K562 (cell line): ENCODE measurements around the gene UNC45B. TPM values are rescaled to one million over a fixed set of nuclear protein-coding genes. Genes with fewer than 3 reads are reported as not detected.

Experiments used
- ATAC-seq: fragments of 200-7000 bp; cut with Tn5 transposase; 3 replicates; pipeline ENCODE4 v1.9.1; 2020; ENCODE audit warnings: moderate library complexity
- BruUV-seq: library from RNA; stranded (reverse); fragments of 400-500 nt; replicated peaks from 2 replicates; lab custom pipeline; 2021; lab: Mats Ljungman, UMichigan
- CTCF ChIA-PET: fragments of 300-600 bp; formaldehyde crosslinking; extraction: SDS; loops from one replicate; lab custom pipeline; 2021; ENCODE audit warnings: low intra/inter-chr PET ratio; lab: Yijun Ruan, JAX
- POLR2A ChIA-PET: fragments of 300-600, 350-650 bp; sonication (Branson Sonifier 250); formaldehyde crosslinking; extraction: SDS; loops from one replicate; lab custom pipeline; 2021; ENCODE audit warnings: antibody characterized with exemption, inconsistent platforms; lab: Yijun Ruan, JAX
- DNase-seq, 4 experiments: peaks; one replicate each; pipeline versions ENCODE4 v3.0.0 to v3.0.0-alpha.2; 2011 to 2018; ENCODE audit warnings: low spot score in 3 of 4, mixed read lengths in 3 of 4; ENCODE audit errors: extremely low read depth in 1 of 4
- FAIRE-seq: peaks from 2 replicates; lab custom pipeline; 2011; peaks lifted over from hg19 to GRCh38; lab: Jason Lieb, UNC
- H2AFZ ChIP-seq: 2 replicates; pipeline ENCODE4 v1.6.0; 2011; ENCODE audit warnings: low read depth, low read length, control low read depth, inconsistent platforms
- H3K27ac ChIP-seq: fragments of 200-600 bp; 3 replicates; pipeline ENCODE4 v1.8.0; 2011; ENCODE audit warnings: low read depth, mild to moderate bottlenecking, control low read depth, inconsistent platforms, low read length, moderate library complexity, mixed read lengths; ENCODE audit errors: extremely low read depth
- H3K27me3 ChIP-seq, 2 experiments: fragments of 300-600 bp in 1 of 2; 2 replicates in 1 of 2; 3 replicates in 1 of 2; pipeline versions ENCODE4 v1.6.0 to v1.8.0; 2011; ENCODE audit warnings: inconsistent platforms in 2 of 2, low read length in 2 of 2, mild to moderate bottlenecking in 1 of 2, mixed read lengths in 1 of 2, moderate library complexity in 1 of 2; ENCODE audit not compliant: control insufficient read depth in 2 of 2, insufficient read depth in 2 of 2
- H3K36me3 ChIP-seq: fragments of 300-600 bp; 3 replicates; pipeline ENCODE4 v1.8.0; 2011; ENCODE audit warnings: mild to moderate bottlenecking, low read length, inconsistent platforms; ENCODE audit not compliant: control insufficient read depth, insufficient read depth
- H3K4me1 ChIP-seq, 2 experiments: fragments of 200-600 bp in 1 of 2; replicated peaks in 1 of 2; 2 replicates in 1 of 2; 3 replicates in 1 of 2; pipeline versions ENCODE4 v1.5.1 to v1.8.0; 2011; ENCODE audit warnings: inconsistent platforms in 2 of 2, low read length in 2 of 2, mild to moderate bottlenecking in 1 of 2, mixed read lengths in 1 of 2, moderate library complexity in 1 of 2; ENCODE audit not compliant: control insufficient read depth in 2 of 2, insufficient read depth in 2 of 2
- H3K4me2 ChIP-seq: 2 replicates; pipeline ENCODE4 v1.6.1; 2011; ENCODE audit warnings: low read length, control low read depth, inconsistent platforms, mixed read lengths; ENCODE audit not compliant: insufficient read depth
- H3K4me3 ChIP-seq: fragments of 200-600 bp; sonication (generic), shearing (Covaris generic); 2 replicates; pipeline ENCODE4 v1.5.1; 2016; ENCODE audit warnings: control low read depth, inconsistent platforms
- H3K79me2 ChIP-seq: fragments of 200-600 bp; 3 replicates; pipeline ENCODE4 v1.8.0; 2011; ENCODE audit warnings: low read length, inconsistent platforms; ENCODE audit not compliant: control insufficient read depth, insufficient read depth
- H3K9ac ChIP-seq, 2 experiments: 2 replicates each; pipeline versions ENCODE4 v1.6.0 to v1.6.1; 2011; ENCODE audit warnings: low read depth in 2 of 2, low read length in 2 of 2, control low read depth in 1 of 2, inconsistent platforms in 1 of 2, mild to moderate bottlenecking in 1 of 2, mixed read lengths in 1 of 2; ENCODE audit not compliant: insufficient read depth in 1 of 2
- H3K9me1 ChIP-seq: one replicate; pipeline ENCODE4 v1.6.0; 2011; ENCODE audit warnings: inconsistent platforms, mild to moderate bottlenecking, low read length, moderate library complexity; ENCODE audit not compliant: control insufficient read depth, insufficient read depth
- H3K9me3 ChIP-seq: replicated peaks from 2 replicates; pipeline ENCODE4 v1.5.1; 2011; ENCODE audit warnings: low read depth, low read length, inconsistent platforms; ENCODE audit not compliant: control insufficient read depth, insufficient read depth
- H4K20me1 ChIP-seq: replicated peaks from 2 replicates; pipeline ENCODE4 v1.6.1; 2011; ENCODE audit warnings: low read length, inconsistent platforms, mixed read lengths; ENCODE audit not compliant: control insufficient read depth, insufficient read depth
- GABPB2 ChIP-seq: fragments of 250-450 bp; sonication (Bioruptor Pico); conservative IDR thresholded peaks from 2 replicates; pipeline ENCODE4 v1.5.1; 2021; ENCODE audit warnings: mild to moderate bottlenecking
- PHF21A ChIP-seq: fragments of 450-650 bp; IDR thresholded peaks from 2 replicates; pipeline ENCODE4 v1.6.1; 2017; ENCODE audit warnings: low read depth, borderline replicate concordance
- TEAD2 ChIP-seq: fragments of 450-650 bp; IDR thresholded peaks from 2 replicates; pipeline ENCODE4 v1.6.1; 2016; ENCODE audit warnings: missing genetic modification characterization, control low read depth, missing compliant biosample characterization
- ZNF253 ChIP-seq: fragments of 250-450 bp; sonication (Bioruptor Pico); conservative IDR thresholded peaks from 2 replicates; pipeline ENCODE4 v1.6.1; 2021; ENCODE audit warnings: mild to moderate bottlenecking
- ZNF324 ChIP-seq: fragments of 250-450 bp; sonication (Bioruptor Pico); IDR thresholded peaks from 2 replicates; pipeline ENCODE4 v1.4.0; 2020; ENCODE audit warnings: mild to moderate bottlenecking
- ZNF77 ChIP-seq: fragments of 250-450 bp; sonication (Bioruptor Pico); IDR thresholded peaks from 2 replicates; pipeline ENCODE4 v1.5.0; 2020
- WGBS: fragments of 100-300 bp; shearing (Covaris generic); methylation state at CpG from one replicate; pipeline ENCODE4 v1.1.6; 2016; ENCODE audit warnings: low coverage, mixed read lengths; ENCODE audit not compliant: insufficient coverage; ENCODE audit errors: missing lambda C conversion rate; 5-methylcytosine and 5-hydroxymethylcytosine counted together
- in situ Hi-C: fragments of 300-500 bp; cut with MboI; formaldehyde crosslinking; loops from 4 replicates; pipeline ENCODE4 v1.15.0; 2018; ENCODE audit warnings: inconsistent platforms, mixed read lengths
- intact Hi-C: fragments of 100-400 bp; cut with micrococcal nuclease; formaldehyde crosslinking; loops from 2 replicates; pipeline ENCODE4 v1.14.2; 2022
- polyA plus RNA-seq, 8 experiments: library from polyadenylated mRNA; depleted of rRNA in 4 of 8; stranded (reverse) in 5 of 8; unstranded in 3 of 8; fragments of >200 nt; fragmentation: Nextera tagmentation in 2 of 8; fragmentation: Illumina TruSeq in 1 of 8; extraction: Ambion mirVana in 2 of 8; extraction: Trizol in 1 of 8; gene quantifications; 2 replicates each; pipeline versions ENCODE4 v1.2.1 to v1.2.3, GENCODE V29; 2011 to 2014; ENCODE audit warnings: inconsistent platforms in 1 of 8, missing spikeins in 1 of 8
- total RNA-seq, 7 experiments: library from RNA; depleted of rRNA in 6 of 7; stranded (reverse); fragments of >200 nt in 6 of 7; fragmentation: Illumina TruSeq in 2 of 7; extraction: Trizol in 2 of 7; gene quantifications; 2 replicates each; pipeline versions ENCODE4 v1.2.1 to v1.2.3, GENCODE V29; 2011 to 2021; ENCODE audit warnings: low replicate concordance in 1 of 7
- TF ChIP-seq, protein P1 (sequence below): fragments of 200-800 bp; sonication (Bioruptor generic); IDR thresholded peaks from 2 replicates; pipeline ENCODE4 v1.6.1; 2017; ENCODE audit warnings: missing genetic modification characterization, missing compliant biosample characterization

Gene UNC45B
- total and polyA plus RNA-seq, 9 of the 15 experiments (the other 6 are each of a cell fraction or from before 2014, with no cell fraction given): not detected

DNA sequence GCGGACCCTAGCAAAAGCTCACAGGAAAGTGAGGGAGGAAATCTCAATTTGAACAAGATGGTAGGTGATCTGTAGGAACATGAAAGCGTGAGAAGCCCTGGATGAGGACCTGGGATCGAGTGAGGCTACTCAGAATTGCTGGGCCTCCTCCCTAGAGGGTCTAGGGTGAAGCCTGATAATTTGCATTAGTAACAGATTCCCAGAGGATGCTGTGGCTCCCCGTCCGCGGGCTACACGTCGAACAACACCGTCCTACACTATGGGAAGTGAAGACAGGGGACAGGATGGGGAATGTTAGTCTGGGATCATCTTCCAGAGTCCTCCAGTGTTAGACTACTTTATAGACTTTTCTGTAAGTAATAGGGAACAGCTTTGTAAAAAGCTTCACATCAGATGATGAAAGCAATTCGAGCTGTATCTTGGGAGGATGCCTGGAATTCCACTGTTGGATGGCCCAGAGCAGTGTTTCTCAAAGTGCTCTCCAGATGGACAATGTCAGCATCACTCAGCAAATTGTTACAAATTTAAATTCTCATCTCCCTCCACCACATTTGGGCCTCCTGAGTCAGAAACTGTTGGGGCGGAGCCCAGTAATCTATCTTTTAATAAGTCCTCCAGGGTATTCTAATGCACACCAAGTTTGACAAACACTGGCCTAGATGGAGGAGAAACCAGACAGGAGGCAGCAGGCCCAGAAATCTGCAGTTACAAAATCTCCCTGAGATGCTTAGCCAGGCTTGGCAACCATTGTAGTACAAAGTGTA lies 19.7 kb upstream of the UNC45B start:
- in situ Hi-C loops: no loop called here
- Histone ChIP-seq H3K79me2 (no peaks in the 10 kb centered on the region), H3K9ac (no peak overlapping the region), H3K4me3 (no peak overlapping the region), H3K4me2 (no peak overlapping the region), H3K27me3 (peaks cover 0 to 2% of the 10 kb centered on the region in 2 experiments; a peak in 1 of 5 replicates), H4K20me1 (peaks cover 15% of the 10 kb centered on the region), H3K9me1 (peaks cover 4% of the 10 kb centered on the region), H3K27ac (no peak overlapping the region), H3K4me1 (peaks cover 0 to 5% of the 10 kb centered on the region in 2 experiments; a peak in 2 of 5 replicates), H3K9me3 (no peaks in the 10 kb centered on the region), H2AFZ (no peak overlapping the region), H3K36me3 (peaks cover 27% of the 10 kb centered on the region)
- TF ChIP-seq GABPB2 (no peak), TEAD2 (tag) (no peak), PHF21A (no peak), ZNF324 (CRISPR knock-in tag) (no peak), ZNF253 (CRISPR knock-in tag) (no peak), ZNF77 (CRISPR knock-in tag) (no peak)
- TF ChIP-seq, protein P1, sequence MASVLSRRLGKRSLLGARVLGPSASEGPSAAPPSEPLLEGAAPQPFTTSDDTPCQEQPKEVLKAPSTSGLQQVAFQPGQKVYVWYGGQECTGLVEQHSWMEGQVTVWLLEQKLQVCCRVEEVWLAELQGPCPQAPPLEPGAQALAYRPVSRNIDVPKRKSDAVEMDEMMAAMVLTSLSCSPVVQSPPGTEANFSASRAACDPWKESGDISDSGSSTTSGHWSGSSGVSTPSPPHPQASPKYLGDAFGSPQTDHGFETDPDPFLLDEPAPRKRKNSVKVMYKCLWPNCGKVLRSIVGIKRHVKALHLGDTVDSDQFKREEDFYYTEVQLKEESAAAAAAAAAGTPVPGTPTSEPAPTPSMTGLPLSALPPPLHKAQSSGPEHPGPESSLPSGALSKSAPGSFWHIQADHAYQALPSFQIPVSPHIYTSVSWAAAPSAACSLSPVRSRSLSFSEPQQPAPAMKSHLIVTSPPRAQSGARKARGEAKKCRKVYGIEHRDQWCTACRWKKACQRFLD: no peak
- no peak for FAIRE-seq
- intact Hi-C loops: loop anchor here (10.0 kb wide), 1 partner anchor 243 kb away; no protein-coding TSS in a partner anchor
- WGBS: 64% methylated on average over 11 of the region's 11 CpGs
- no TSS peak for BruUV-seq
- ChIA-PET POLR2A (interaction anchor here (1.7 to 2.1 kb wide), 3 partner anchors 9 to 146 kb away, joined by 4 to 9 read pairs (median 5); no protein-coding TSS in a partner anchor), CTCF (no interaction called here)
- no peak for ATAC-seq
- DNase-seq: no peak
